HFF-Myc (cell line): ENCODE measurements around the gene CRX.

Experiments
- DNase-seq: peaks from one replicate; pipeline ENCODE4 v3.0.0-alpha.2; 2011; ENCODE audit warnings: low read depth; ENCODE audit errors: extremely low read depth
- H3K4me3 ChIP-seq: replicated peaks from 2 replicates; pipeline ENCODE4 v1.5.1; 2011; ENCODE audit warnings: low read depth, mild to moderate bottlenecking, control low read depth, low read length
- CTCF ChIP-seq: IDR thresholded peaks from 2 replicates; pipeline ENCODE4 v1.5.1; 2012; ENCODE audit warnings: mild to moderate bottlenecking, low read depth, low read length, control low read depth; ENCODE audit errors: missing control alignments

The CRX gene

GRCh38 chr19:47886010-47886559, 64.3 kb downstream of the CRX start, which contains the start of gene SULT2A1:
Gene SULT2A1 (minus strand): TSS chr19:47886315. CDS start chr19:47886257, 58 bp downstream.
- TF ChIP-seq CTCF: no peak
- H3K4me3 ChIP-seq: no peak within 1 kb of the TSS
- no peak for DNase-seq

GRCh38 chr19:47890865-47891621, 69.3 kb downstream of the CRX start:
- DNase-seq: no peak
- no peak overlapping the region for H3K4me3 ChIP-seq
- no peak for TF ChIP-seq CTCF

DNA sequence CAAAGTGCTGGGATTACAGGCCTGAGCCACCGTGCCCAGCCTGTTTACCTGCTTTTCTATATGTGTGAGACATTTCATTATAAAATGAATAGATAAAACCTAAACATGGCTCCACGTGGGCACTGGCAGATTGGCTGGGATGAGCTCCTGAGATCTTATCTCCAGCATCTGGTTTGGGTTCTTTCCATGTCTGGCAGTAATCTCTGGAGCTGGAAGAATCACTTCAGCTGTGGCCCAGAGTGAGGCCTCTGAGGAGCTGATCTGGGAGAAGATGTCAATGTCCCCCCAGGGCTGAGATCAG, 69.8 kb downstream of the CRX start:
- TF ChIP-seq CTCF: no peak
- no peak overlapping the region for H3K4me3 ChIP-seq
- DNase-seq: no peak

DNA sequence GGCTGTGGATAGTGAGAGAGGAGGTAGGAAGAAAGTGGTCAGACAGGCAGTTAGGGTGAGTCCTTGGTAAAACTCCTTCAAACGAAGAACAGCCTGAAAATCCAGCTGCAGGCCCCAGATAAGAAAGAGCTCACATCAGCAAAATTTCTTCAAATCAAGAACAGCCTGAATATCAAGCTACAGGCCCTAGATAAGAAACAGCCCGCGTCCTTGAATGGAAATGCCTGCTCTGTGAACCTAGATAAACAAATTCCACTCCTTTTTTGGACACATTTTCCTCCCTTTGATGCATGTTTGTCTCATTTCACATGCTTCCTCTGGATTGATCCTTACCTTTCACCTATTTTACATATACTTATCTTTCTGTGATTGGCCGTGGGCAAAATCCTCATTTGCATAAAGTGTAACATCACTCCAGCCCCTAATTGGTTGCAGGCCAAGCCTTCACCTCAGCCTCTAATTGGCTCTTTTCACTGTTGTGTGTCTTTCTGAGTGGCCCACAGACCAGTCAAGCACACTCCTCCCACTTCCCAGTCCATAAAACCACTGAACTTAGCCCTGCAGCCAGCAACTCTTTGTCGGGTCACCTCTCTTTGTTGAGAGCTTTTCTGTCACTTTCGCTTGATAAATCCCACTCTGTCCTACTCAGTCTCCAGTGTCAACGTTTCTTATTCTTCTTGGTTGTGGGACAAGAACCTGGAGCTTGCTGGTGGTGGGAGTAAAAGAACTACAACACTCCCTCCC, 70.4 kb downstream of the CRX start:
- H3K4me3 ChIP-seq: no peak overlapping the region
- no peak for TF ChIP-seq CTCF

More for the DNA sequence above, 70.4 kb downstream of the CRX start:
- DNase-seq: no peak
